Glutamatergic neuron (in vitro differentiated cells): Measurements from ENCODE around the gene SCAMP4. TPM values are rescaled to one million over a fixed set of nuclear protein-coding genes. Genes with fewer than 3 reads are reported as not detected.
"Not testable (repeated sequence)": the region's sequence is repeated elsewhere in the genome, so short reads cannot be mapped to it uniquely, and the experiment has no call there.

Source experiments
- DNase-seq: peaks from one replicate; pipeline ENCODE4 v3.0.0; 2022
- H3K27ac Mint-ChIP-seq: one replicate; pipeline ENCODE4 v1.8.0; 2020; ENCODE audit warnings: mild to moderate bottlenecking, mixed read lengths, inconsistent platforms; ENCODE audit not compliant: unreplicated experiment
- H3K27me3 Mint-ChIP-seq: one replicate; pipeline ENCODE4 v1.8.0; 2020; ENCODE audit warnings: mild to moderate bottlenecking, moderate library complexity, mixed read lengths, inconsistent platforms; ENCODE audit not compliant: unreplicated experiment
- H3K36me3 Mint-ChIP-seq: one replicate; pipeline ENCODE4 v1.8.0; 2020; ENCODE audit warnings: mild to moderate bottlenecking, mixed read lengths, inconsistent platforms; ENCODE audit not compliant: unreplicated experiment
- H3K4me1 Mint-ChIP-seq: one replicate; pipeline ENCODE4 v1.8.0; 2020; ENCODE audit warnings: mild to moderate bottlenecking, low read depth, mixed read lengths, inconsistent platforms; ENCODE audit not compliant: unreplicated experiment
- H3K4me3 Mint-ChIP-seq: one replicate; pipeline ENCODE4 v1.8.0; 2020; ENCODE audit warnings: mild to moderate bottlenecking, mixed read lengths, inconsistent platforms; ENCODE audit not compliant: unreplicated experiment
- H3K9me3 Mint-ChIP-seq: one replicate; pipeline ENCODE4 v1.8.0; 2020; ENCODE audit warnings: mild to moderate bottlenecking, moderate library complexity, mixed read lengths, inconsistent platforms; ENCODE audit not compliant: unreplicated experiment
- CTCF ChIP-seq: fragments of 200-600 bp; sonication (generic); IDR thresholded peaks from one replicate; pipeline ENCODE4 v1.5.0; 2021; ENCODE audit not compliant: partially characterized antibody, unreplicated experiment
- total RNA-seq: library from RNA; stranded (reverse); fragmentation: NEBNext Ultra II Directional; extraction: Animal tissue kit (Norgen Biotek cat#: 25700); gene quantifications from one replicate; pipeline ENCODE4 v1.2.1, GENCODE V29; 2021; ENCODE audit not compliant: unreplicated experiment

Gene SCAMP4
- total RNA-seq, 1 donor from 2014 or later = 66.3 TPM

DNA sequence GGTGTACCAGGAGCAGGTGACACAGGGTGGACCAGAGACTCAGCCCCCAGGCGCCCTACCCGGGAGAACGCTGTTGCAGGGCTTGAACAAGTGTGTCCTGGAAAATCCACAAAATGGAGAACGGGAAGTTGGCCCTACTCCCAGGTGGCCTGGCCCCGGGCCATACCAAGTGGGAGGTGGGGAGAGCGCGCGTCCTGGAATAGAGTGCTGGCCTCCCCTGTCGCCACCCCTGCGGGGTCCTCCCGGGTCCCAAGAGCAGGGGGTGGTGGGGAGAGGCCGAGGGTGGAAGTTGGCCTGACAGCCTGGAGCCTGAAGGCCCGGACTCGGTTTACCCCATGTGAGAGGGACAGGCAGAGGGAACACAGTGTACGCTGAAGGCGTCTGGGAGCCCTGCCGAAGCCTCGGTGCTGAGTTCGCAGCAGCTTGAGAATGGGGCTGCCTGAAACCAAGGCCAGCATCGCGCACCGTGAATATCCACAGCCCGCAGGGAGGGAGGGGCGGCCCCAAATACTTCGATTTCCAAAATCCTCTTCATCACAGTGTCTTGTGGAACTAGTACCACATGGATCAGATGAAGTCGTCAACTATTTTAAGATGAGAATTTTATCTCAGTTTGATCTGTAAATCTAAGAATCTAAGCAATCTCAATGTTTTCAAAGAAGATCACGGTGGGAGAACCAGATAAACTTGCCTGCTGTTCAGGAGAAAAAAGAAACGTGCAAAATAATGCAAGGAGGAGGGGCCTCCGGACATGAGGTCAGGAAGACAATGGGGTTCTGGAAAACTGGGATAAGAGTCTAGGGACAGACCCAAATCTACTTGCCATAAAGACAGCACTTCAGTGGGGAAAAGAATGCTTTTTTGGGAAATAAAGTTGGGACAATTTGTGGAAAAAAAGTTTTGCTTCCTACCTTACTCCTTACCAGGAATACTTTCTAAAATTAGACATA, 31.4 kb upstream of the SCAMP4 start:
- no peak for TF ChIP-seq CTCF
- Mint-ChIP-seq H3K36me3 (no peaks in the 10 kb centered on the region), H3K9me3 (peaks cover 12% of the 10 kb centered on the region), H3K27me3 (peaks cover 10% of the 10 kb centered on the region), H3K27ac (peak overlapping the region; percentile 17), H3K4me1 (peaks cover 15% of the 10 kb centered on the region), H3K4me3 (peak overlapping the region; percentile 96)
- no peak for DNase-seq

- DNase-seq = no peak
- Mint-ChIP-seq H3K4me3 (peak overlapping the region; percentile 96), H3K9me3 (peaks cover 12% of the 10 kb centered on the region), H3K4me1 (peaks cover 15% of the 10 kb centered on the region), H3K36me3 (no peaks in the 10 kb centered on the region), H3K27me3 (peaks cover 10% of the 10 kb centered on the region), H3K27ac (peak overlapping the region; percentile 43)
- TF ChIP-seq CTCF = no peak
Measured at GRCh38 chr19:1874554-1875185, 30.5 kb upstream of the SCAMP4 start.

DNA sequence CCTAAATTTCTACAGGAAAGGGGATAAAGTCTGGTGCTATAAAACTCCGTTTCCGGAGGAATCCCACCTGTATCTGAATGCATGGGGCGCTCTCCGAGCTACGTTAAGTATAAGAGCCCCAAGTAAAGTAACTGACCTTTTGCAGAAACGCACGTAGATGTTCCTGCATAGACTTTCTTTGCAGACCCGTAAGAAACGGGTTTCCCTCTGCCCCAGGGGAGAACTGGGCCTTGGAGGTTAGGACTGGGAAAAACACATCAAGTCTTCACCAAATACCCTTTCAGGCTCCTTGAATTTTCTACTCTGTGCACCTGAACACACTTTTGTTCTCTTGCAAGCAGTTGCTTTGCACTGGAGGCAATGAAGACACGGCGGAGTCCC, 29.9 kb upstream of the SCAMP4 start:
- H3K4me1 Mint-ChIP-seq = peaks cover 15% of the 10 kb centered on the region
- not testable (repeated sequence) for H3K36me3 Mint-ChIP-seq, DNase-seq, H3K27me3 Mint-ChIP-seq
- peaks cover 12% of the 10 kb centered on the region for H3K9me3 Mint-ChIP-seq
- H3K27ac Mint-ChIP-seq = peak overlapping the region; percentile 70
- H3K4me3 Mint-ChIP-seq = peak overlapping the region; percentile 96

- Mint-ChIP-seq H3K27ac (peak overlapping the region; percentile 88), H3K27me3 (peaks cover 10% of the 10 kb centered on the region), H3K4me3 (peak overlapping the region; percentile 96), H3K9me3 (peaks cover 12% of the 10 kb centered on the region), H3K4me1 (peaks cover 15% of the 10 kb centered on the region), H3K36me3 (no peaks in the 10 kb centered on the region)
- DNase-seq = peak; percentile 94
- no peak for TF ChIP-seq CTCF
Measured at GRCh38 chr19:1875646-1876495, 29.3 kb upstream of the SCAMP4 start.

DNA sequence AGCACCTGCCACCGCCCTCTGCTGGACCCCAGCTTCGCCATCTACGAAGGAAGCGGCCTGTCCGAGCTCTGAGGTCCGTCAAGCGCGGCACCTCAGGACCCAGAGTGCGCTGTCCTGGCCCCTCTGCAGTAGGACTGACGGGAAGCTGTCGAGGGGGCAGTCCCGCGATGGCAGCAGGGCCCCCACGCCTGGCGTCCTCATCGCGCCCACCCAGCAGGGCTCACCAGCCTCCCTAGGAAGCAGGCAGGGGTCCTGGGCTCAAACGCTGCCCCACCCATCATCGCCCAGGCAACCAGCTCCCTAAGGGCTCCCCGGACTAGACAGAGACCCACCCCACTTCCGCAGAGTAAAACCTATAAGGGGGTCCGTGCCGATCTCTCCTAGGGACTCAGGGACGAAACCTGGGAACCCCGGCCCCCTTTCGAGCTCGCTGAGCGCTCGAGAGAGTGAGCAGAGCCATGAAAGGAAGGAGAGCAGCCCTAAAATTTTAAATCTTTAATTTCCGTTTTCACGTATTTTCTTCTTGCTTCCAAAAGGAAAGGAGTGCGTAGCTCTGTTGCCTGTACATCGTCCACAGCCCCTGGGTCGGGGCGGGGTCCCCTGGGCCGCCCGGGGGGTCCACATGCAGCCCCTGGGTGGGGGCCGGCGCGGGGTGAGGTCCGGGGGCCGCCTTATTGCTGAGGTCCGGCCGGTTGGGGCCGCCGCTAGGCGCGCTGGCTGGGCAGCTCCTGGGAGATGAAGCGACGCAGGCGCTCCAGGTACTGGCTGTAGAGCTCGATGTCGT, 28.5 kb upstream of the SCAMP4 start:
- Mint-ChIP-seq H3K4me1 (peaks cover 15% of the 10 kb centered on the region), H3K4me3 (peak overlapping the region; percentile 89), H3K27ac (peak overlapping the region; percentile 88), H3K9me3 (peaks cover 12% of the 10 kb centered on the region)
- not testable (repeated sequence) for H3K36me3 Mint-ChIP-seq, H3K27me3 Mint-ChIP-seq, DNase-seq

- peaks cover 15% of the 10 kb centered on the region for H3K4me1 Mint-ChIP-seq
- H3K36me3 Mint-ChIP-seq, H3K27ac Mint-ChIP-seq, H3K27me3 Mint-ChIP-seq, H3K4me3 Mint-ChIP-seq, DNase-seq: not testable (repeated sequence)
- H3K9me3 Mint-ChIP-seq = peaks cover 12% of the 10 kb centered on the region
Measured at GRCh38 chr19:1877280-1877660, 27.9 kb upstream of the SCAMP4 start.

DNA sequence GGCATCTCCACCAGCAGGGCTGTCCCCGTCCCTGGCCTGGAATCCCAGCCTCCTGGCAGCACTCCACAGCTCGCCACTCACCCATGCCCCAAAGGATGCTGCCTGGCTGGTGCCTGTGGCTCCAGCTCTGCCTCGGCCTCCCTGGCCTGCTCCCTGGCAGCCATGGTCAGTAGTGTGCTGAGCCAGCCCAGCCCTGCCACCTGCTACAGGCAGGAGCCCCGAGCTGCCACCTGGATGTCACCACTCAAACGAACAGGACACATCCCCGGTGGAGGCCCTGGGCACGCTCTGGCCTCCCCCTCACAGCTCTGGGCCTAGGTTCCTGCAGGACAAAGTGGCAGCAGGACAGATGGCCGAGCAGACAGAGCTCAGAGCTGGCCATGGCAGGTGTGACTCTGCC, 26.6 kb upstream of the SCAMP4 start:
- not testable (repeated sequence) for H3K27me3 Mint-ChIP-seq, H3K36me3 Mint-ChIP-seq, DNase-seq, H3K27ac Mint-ChIP-seq
- peaks cover 14% of the 10 kb centered on the region for H3K9me3 Mint-ChIP-seq
- H3K4me3 Mint-ChIP-seq = peak overlapping the region; percentile 20
- peaks cover 28% of the 10 kb centered on the region for H3K4me1 Mint-ChIP-seq

DNA sequence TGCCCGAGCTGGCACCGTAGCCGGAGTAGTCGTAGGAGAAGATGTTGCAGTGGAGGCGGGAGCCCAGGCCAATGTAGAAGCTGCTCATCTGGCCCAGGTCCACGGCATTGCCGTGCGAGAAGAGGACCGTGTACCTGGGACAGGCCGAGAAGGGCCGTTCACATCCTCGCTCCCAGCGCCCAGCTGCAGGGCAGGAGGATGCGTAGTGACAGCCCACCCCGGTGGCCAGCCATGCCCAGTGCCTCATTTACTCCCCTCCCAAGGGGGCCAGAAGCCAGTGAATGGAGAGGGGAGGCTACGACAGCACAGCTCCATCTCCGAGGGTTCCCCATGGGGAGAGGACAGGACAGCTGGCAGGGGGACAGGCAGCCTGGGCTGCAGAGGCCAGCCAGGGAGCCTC, 25.2 kb upstream of the SCAMP4 start:
- not testable (repeated sequence) for H3K4me3 Mint-ChIP-seq, H3K27ac Mint-ChIP-seq, DNase-seq, H3K36me3 Mint-ChIP-seq
- peaks cover 28% of the 10 kb centered on the region for H3K4me1 Mint-ChIP-seq
- peaks cover 12% of the 10 kb centered on the region for H3K9me3 Mint-ChIP-seq
- H3K27me3 Mint-ChIP-seq = peaks cover 11% of the 10 kb centered on the region
